A549 (cell line): ENCODE measurements around the gene ENTPD8. TPM values are rescaled to one million over a fixed set of nuclear protein-coding genes. Genes with fewer than 3 reads are reported as not detected.
A peak's percentile ranks its signal among the peaks of the same experiment; 100 is the strongest.

ENCODE experiments used
- ATAC-seq, 2 experiments: fragments of 200-7000 bp in 1 of 2; fragments of >200 bp in 1 of 2; cut with Nextera tagmentation in 1 of 2; cut with Tn5 transposase in 1 of 2; 3 replicates each; pipeline versions ENCODE4 v1.8.0 to v1.9.1; 2018 to 2020; ENCODE audit warnings: mild to moderate bottlenecking in 1 of 2, moderate library complexity in 1 of 2
- CTCF ChIA-PET: fragments of 300-600 bp; sonication (Branson Sonifier 250); formaldehyde crosslinking; extraction: SDS; loops from one replicate; lab custom pipeline; 2021; ENCODE audit warnings: antibody characterized with exemption, inconsistent platforms; lab: Yijun Ruan, JAX
- POLR2A ChIA-PET: fragments of 350-600 bp; formaldehyde crosslinking; extraction: SDS; loops from one replicate; lab custom pipeline; 2021; ENCODE audit warnings: antibody characterized with exemption, inconsistent platforms; lab: Yijun Ruan, JAX
- DNase-seq, 2 experiments: peaks; one replicate each; pipeline versions ENCODE4 v3.0.0 to v3.0.0-alpha.2; 2011 to 2016; ENCODE audit warnings: low read depth in 1 of 2, low spot score in 1 of 2
- FAIRE-seq: peaks from 2 replicates; lab custom pipeline; 2011; peaks lifted over from hg19 to GRCh38; lab: Jason Lieb, UNC
- H3K27ac ChIP-seq, 2 experiments: fragments of >200 bp; sonication (Bioruptor Twin); formaldehyde crosslinking; 3 replicates each; pipeline ENCODE4 v1.5.1; 2016 to 2017
- H3K4me1 ChIP-seq: fragments of >200 bp; sonication (Bioruptor Twin); formaldehyde crosslinking; 3 replicates; pipeline ENCODE4 v1.6.1; 2016
- H3K4me2 ChIP-seq: fragments of >200 bp; sonication (Bioruptor Twin); formaldehyde crosslinking; 3 replicates; pipeline ENCODE4 v1.6.1; 2016
- H3K4me3 ChIP-seq: fragments of >200 bp; sonication (Bioruptor Twin); formaldehyde crosslinking; 3 replicates; pipeline ENCODE4 v1.5.1; 2016
- H3K9me3 ChIP-seq: fragments of >200 bp; sonication (Bioruptor Twin); formaldehyde crosslinking; 3 replicates; pipeline ENCODE4 v1.6.1; 2016
- BHLHE40 ChIP-seq: IDR thresholded peaks from 2 replicates; pipeline ENCODE4 v1.6.1; 2012; ENCODE audit warnings: low read depth, low read length, inconsistent platforms
- CBX2 ChIP-seq: fragments of 200-600 bp; sonication (generic); IDR thresholded peaks from 2 replicates; pipeline ENCODE4 v1.6.1; 2016; ENCODE audit warnings: low read depth, mild to moderate bottlenecking, borderline replicate concordance
- FOSB ChIP-seq: fragments of 250-450 bp; sonication (Bioruptor Pico); IDR thresholded peaks from 2 replicates; pipeline ENCODE4 v1.5.0; 2020; ENCODE audit warnings: mild to moderate bottlenecking, moderate library complexity
- FOSL2 ChIP-seq, 2 experiments: fragments of 450-650 bp in 1 of 2; fragments of >200 bp in 1 of 2; sonication (Bioruptor Twin) in 1 of 2; formaldehyde crosslinking; IDR thresholded peaks; 2 replicates each; pipeline versions ENCODE4 v1.5.0 to v1.6.1; 2016 to 2020; ENCODE audit warnings: mild to moderate bottlenecking in 1 of 2, moderate library complexity in 1 of 2
- JUNB ChIP-seq: fragments of >200 bp; sonication (Bioruptor Twin); formaldehyde crosslinking; IDR thresholded peaks from 2 replicates; pipeline ENCODE4 v1.6.1; 2016
- KDM1A ChIP-seq: fragments of 200-600 bp; sonication (generic); IDR thresholded peaks from 2 replicates; pipeline ENCODE4 v1.6.1; 2016; ENCODE audit warnings: low read depth, mild to moderate bottlenecking
- MAFK ChIP-seq: fragments of 450-650 bp; IDR thresholded peaks from 2 replicates; pipeline ENCODE4 v1.6.1; 2014; ENCODE audit not compliant: partially characterized antibody
- MAZ ChIP-seq: fragments of 150-350 bp; IDR thresholded peaks from 2 replicates; pipeline ENCODE4 v1.6.1; 2014; ENCODE audit warnings: antibody characterized with exemption, low read depth, low read length, borderline replicate concordance
- MYC ChIP-seq: IDR thresholded peaks from 2 replicates; pipeline ENCODE4 v1.6.1; 2012; ENCODE audit warnings: mild to moderate bottlenecking, inconsistent platforms, low read length, improper control_type of control experiment, borderline replicate concordance
- PHF8 ChIP-seq: fragments of 200-600 bp; sonication (generic); IDR thresholded peaks from 2 replicates; pipeline ENCODE4 v1.6.1; 2016; ENCODE audit warnings: low read depth, mild to moderate bottlenecking, antibody characterized with exemption, moderate library complexity, borderline replicate concordance
- POLR2A ChIP-seq: IDR thresholded peaks from 2 replicates; pipeline ENCODE4 v1.6.1; 2012; ENCODE audit warnings: mild to moderate bottlenecking, low read length
- POLR2AphosphoS2 ChIP-seq: conservative IDR thresholded peaks from 2 replicates; pipeline ENCODE4 v1.6.1; 2012; ENCODE audit warnings: low read length, improper control_type of control experiment, inconsistent platforms
- RAD21 ChIP-seq, 2 experiments: fragments of >200 bp in 1 of 2; sonication (Bioruptor Twin) in 1 of 2; formaldehyde crosslinking in 1 of 2; IDR thresholded peaks in 1 of 2; conservative IDR thresholded peaks in 1 of 2; 2 replicates in 1 of 2; 3 replicates in 1 of 2; pipeline ENCODE4 v1.6.1; 2012 to 2018; ENCODE audit warnings: inconsistent platforms in 1 of 2
- RCOR1 ChIP-seq: fragments of 150-350 bp; IDR thresholded peaks from 2 replicates; pipeline ENCODE4 v1.6.1; 2014; ENCODE audit warnings: antibody characterized with exemption, low read length, low read depth
- RFX5 ChIP-seq: fragments of 450-650 bp; IDR thresholded peaks from 2 replicates; pipeline ENCODE4 v1.7.1; 2014; ENCODE audit warnings: antibody characterized with exemption, mild to moderate bottlenecking, moderate library complexity
- RNF2 ChIP-seq: fragments of 200-600 bp; sonication (generic); IDR thresholded peaks from 2 replicates; pipeline ENCODE4 v1.6.1; 2016; ENCODE audit warnings: low read depth, mild to moderate bottlenecking, antibody characterized with exemption, moderate library complexity, borderline replicate concordance
- SMC3 ChIP-seq: fragments of >200 bp; sonication (Bioruptor Twin); formaldehyde crosslinking; IDR thresholded peaks from 3 replicates; pipeline ENCODE4 v1.6.1; 2018; ENCODE audit warnings: inconsistent platforms
- ZC3H11A ChIP-seq: fragments of 450-650 bp; IDR thresholded peaks from 2 replicates; pipeline ENCODE4 v1.6.1; 2014; ENCODE audit warnings: antibody characterized with exemption, mild to moderate bottlenecking
- WGBS: methylation state at CpG from one replicate; pipeline ENCODE4 v1.1.6; 2017; ENCODE audit errors: missing lambda C conversion rate; 5-methylcytosine and 5-hydroxymethylcytosine counted together
- polyA plus RNA-seq, 4 experiments: library from polyadenylated mRNA; depleted of rRNA in 3 of 4; stranded (reverse); fragments of >200 nt; fragmentation: RNase III in 1 of 4; extraction: RNeasy Plus Mini Kit Qiagen cat#74134 plus additional on column Dnase treatment in 1 of 4; gene quantifications; 2 replicates in 3 of 4; 3 replicates in 1 of 4; pipeline ENCODE4 v1.2.3, GENCODE V29; 2011 to 2017
- TF ChIP-seq, protein P1 (sequence below): IDR thresholded peaks from 2 replicates; pipeline ENCODE4 v1.6.1; 2012
- TF ChIP-seq, protein P2 (sequence below): fragments of 250-450 bp; sonication (Bioruptor Pico); IDR thresholded peaks from 2 replicates; pipeline ENCODE4 v1.5.0; 2021; ENCODE audit warnings: mild to moderate bottlenecking, moderate library complexity, borderline replicate concordance
- TF ChIP-seq, protein P3 (sequence below): fragments of 150-350 bp; IDR thresholded peaks from 2 replicates; pipeline ENCODE4 v1.6.1; 2014; ENCODE audit warnings: low read depth, mild to moderate bottlenecking, low read length
- TF ChIP-seq, protein P4 (sequence below): fragments of >200 bp; sonication (Bioruptor Twin); formaldehyde crosslinking; IDR thresholded peaks from 3 replicates; pipeline ENCODE4 v1.6.1; 2016

ENTPD8 gene
- polyA plus RNA-seq, 2 of the 4 experiments (the other 2 are of a cell fraction): 0.18 to 0.36 TPM

DNA sequence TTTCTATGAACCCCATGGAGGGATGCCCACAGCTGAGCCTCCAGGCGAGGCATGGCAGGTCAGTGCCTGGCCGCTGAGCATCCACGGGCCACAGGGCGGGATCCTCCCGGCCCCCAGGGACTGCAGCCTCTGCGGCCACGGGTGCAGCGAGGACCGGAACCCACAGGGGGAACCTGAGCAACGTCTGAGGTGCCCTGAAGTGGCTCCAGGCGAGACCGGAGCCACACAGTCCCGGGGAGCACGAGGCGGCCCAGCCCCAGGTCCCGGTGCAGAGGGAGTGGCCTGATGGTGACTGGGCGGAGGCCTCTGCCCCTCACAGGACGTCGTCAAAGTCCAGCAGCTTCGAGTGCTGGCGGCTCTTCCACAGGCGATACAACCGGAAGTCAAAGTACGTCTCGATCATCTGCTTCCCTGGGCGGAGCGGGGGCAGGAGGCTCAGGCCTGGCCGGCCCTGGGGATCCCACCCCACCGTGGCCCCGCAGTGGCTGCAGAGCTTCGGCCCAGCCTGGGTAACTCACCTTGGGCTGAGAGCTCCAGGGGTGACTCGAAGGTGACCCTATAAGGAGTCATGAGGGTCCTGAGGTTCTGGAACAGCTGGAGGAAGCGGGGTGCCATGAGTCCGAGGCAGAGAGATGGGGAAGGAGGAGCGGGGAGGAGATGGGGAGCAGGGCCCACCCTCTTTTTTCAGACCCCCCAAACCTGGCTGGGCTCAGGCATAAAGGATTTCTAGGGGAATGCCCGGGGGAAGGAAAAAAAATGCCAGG is 8.1 kb upstream of the ENTPD8 start:
- WGBS: 83% methylated on average over 24 of the region's 36 CpGs
- ChIA-PET CTCF (interaction anchor here (2.0 to 2.4 kb wide), 2 partner anchors 12 to 26 kb away, joined by 5 to 6 read pairs; partner anchors contain the start of genes EXD3 and NOXA1), POLR2A (no interaction called here)
- Histone ChIP-seq H3K9me3 (no peaks in the 10 kb centered on the region), H3K4me3 (no peak overlapping the region), H3K4me2 (no peak overlapping the region), H3K4me1 (peaks cover 12% of the 10 kb centered on the region), H3K27ac (no peak overlapping the region)
- no peak for FAIRE-seq
- TF ChIP-seq FOSL2 (IDR thresholded peaks at IDR 0.05) (no peak), FOSL2 (CRISPR knock-in tag; IDR thresholded peaks at IDR 0.05) (no peak), BHLHE40 (no peak), KDM1A (no peak)
- 0 out of 6 replicates have a peak, but pooled peaks of 1 of the 2 experiments have one; percentile 4 for ATAC-seq
- no peak for DNase-seq

DNA sequence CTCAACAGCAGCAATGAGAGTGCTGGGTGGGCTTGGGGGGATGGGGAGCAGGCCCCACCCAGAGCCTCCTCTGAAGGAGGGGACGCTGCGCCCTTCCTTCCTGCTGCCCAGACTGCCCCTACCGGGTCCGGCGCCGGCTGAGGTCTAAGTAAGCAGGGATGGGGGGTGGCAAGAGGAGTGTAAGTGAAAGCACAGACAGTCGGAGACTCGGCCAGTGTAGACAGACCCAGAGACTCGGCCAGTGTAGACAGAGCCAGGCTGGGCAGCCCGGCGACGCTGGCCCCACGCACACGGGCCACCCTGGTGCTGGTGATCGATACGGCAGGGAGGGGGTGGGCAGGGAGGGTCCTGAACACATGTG is 7.4 kb upstream of the ENTPD8 start:
- FAIRE-seq: no peak
- DNase-seq: no peak
- no peak overlapping the region for H3K4me3 ChIP-seq
- ChIA-PET CTCF (interaction anchor here (1.1 to 7.6 kb wide), 4 partner anchors 11 to 26 kb away, joined by 3 to 98 read pairs (median 6); partner anchors contain the start of genes EXD3, NOXA1 and NSMF), POLR2A (interaction anchor here (1.3 kb wide), 1 partner anchor 26 kb away, joined by 3 read pairs; the partner anchor contains the start of genes EXD3 and NOXA1)
- TF ChIP-seq RAD21 (conservative IDR thresholded peaks at IDR 0.05 in 1 of 2, IDR thresholded peaks at IDR 0.05 in 1 of 2) (no peak), POLR2AphosphoS2 (no peak), MAZ (no peak), MAFK (no peak), RCOR1 (no peak), RNF2 (no peak), KDM1A (no peak), POLR2A (no peak), RFX5 (no peak), MYC (no peak), CBX2 (no peak), SMC3 (no peak), ZC3H11A (no peak), PHF8 (no peak), FOSB (CRISPR knock-in tag) (no peak), JUNB (no peak)
- TF ChIP-seq, protein P1, sequence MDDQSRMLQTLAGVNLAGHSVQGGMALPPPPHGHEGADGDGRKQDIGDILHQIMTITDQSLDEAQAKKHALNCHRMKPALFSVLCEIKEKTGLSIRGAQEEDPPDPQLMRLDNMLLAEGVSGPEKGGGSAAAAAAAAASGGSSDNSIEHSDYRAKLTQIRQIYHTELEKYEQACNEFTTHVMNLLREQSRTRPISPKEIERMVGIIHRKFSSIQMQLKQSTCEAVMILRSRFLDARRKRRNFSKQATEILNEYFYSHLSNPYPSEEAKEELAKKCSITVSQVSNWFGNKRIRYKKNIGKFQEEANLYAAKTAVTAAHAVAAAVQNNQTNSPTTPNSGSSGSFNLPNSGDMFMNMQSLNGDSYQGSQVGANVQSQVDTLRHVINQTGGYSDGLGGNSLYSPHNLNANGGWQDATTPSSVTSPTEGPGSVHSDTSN: no peak
- TF ChIP-seq, protein P2, sequence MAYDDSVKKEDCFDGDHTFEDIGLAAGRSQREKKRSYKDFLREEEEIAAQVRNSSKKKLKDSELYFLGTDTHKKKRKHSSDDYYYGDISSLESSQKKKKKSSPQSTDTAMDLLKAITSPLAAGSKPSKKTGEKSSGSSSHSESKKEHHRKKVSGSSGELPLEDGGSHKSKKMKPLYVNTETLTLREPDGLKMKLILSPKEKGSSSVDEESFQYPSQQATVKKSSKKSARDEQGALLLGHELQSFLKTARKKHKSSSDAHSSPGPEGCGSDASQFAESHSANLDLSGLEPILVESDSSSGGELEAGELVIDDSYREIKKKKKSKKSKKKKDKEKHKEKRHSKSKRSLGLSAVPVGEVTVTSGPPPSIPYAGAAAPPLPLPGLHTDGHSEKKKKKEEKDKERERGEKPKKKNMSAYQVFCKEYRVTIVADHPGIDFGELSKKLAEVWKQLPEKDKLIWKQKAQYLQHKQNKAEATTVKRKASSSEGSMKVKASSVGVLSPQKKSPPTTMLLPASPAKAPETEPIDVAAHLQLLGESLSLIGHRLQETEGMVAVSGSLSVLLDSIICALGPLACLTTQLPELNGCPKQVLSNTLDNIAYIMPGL (CRISPR knock-in tag): no peak
- TF ChIP-seq, protein P3, sequence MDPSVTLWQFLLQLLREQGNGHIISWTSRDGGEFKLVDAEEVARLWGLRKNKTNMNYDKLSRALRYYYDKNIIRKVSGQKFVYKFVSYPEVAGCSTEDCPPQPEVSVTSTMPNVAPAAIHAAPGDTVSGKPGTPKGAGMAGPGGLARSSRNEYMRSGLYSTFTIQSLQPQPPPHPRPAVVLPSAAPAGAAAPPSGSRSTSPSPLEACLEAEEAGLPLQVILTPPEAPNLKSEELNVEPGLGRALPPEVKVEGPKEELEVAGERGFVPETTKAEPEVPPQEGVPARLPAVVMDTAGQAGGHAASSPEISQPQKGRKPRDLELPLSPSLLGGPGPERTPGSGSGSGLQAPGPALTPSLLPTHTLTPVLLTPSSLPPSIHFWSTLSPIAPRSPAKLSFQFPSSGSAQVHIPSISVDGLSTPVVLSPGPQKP: no peak
- TF ChIP-seq, protein P4, sequence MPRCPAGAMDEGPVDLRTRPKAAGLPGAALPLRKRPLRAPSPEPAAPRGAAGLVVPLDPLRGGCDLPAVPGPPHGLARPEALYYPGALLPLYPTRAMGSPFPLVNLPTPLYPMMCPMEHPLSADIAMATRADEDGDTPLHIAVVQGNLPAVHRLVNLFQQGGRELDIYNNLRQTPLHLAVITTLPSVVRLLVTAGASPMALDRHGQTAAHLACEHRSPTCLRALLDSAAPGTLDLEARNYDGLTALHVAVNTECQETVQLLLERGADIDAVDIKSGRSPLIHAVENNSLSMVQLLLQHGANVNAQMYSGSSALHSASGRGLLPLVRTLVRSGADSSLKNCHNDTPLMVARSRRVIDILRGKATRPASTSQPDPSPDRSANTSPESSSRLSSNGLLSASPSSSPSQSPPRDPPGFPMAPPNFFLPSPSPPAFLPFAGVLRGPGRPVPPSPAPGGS: no peak
- no peak overlapping the region for H3K4me2 ChIP-seq
- H3K9me3 ChIP-seq: no peaks in the 10 kb centered on the region
- no peak for ATAC-seq
- H3K4me1 ChIP-seq: peaks cover 10% of the 10 kb centered on the region
- WGBS: 92% methylated on average over 11 of the region's 16 CpGs
- no peak overlapping the region for H3K27ac ChIP-seq
